Endometrial microvascular endothelial cells (primary cell): ENCODE data around the gene GGACT. TPM values are rescaled to one million over a fixed set of nuclear protein-coding genes. Genes with fewer than 3 reads are reported as not detected.

Experiments used
- in situ Hi-C: cut with HindIII; loops from 2 replicates; pipeline ENCODE4 v1.10.0; 2017; ENCODE audit warnings: low sequenced_read_pairs, low pct_unique_long_range_greater_than_20kb; ENCODE audit errors: inconsistent ontology term
- total RNA-seq: library from RNA; depleted of rRNA; stranded (reverse); fragments of >200 nt; gene quantifications from one replicate; pipeline ENCODE4 v1.2.3, GENCODE V29; 2015; ENCODE audit errors: inconsistent ontology term

GGACT gene
- total RNA-seq, 1 donor from 2014 or later, result 3.5 TPM

DNA sequence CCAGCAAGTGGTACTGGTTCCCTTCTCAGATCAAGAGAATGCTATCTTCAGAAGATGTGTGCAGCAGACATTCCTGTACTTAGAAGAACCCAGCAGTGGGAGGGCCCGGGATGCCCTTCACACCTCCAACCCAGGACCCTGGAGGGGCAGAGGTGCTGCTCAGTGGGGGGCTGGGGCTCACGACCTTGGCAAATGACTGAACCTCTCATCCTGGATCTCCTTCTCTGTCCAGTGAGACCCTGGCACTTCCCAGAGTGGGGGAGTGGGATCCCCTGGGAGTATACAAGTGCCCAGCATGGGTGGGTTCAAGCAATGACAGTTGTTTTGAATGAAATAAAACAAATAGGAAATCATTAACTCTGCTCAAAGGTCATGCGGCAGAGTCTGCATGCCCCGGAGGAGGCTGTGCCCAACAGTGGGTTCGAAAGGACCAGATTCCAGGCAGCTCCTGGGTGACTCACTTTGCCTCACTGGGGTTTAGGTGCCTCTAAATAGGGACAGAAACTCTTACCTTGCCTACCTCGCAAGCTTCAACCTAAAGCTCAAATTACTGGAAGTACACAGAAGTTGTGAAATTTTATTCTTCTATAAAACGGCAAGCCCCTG lies 26.9 kb downstream of the GGACT start:
- in situ Hi-C loops, result no loop called here

- in situ Hi-C loops, result no loop called here
These were observed 27.5 kb downstream of the GGACT start for GRCh38 chr13:100561158-100561499.

- in situ Hi-C loops, result no loop called here
These were observed 28.0 kb downstream of the GGACT start for GRCh38 chr13:100560498-100561157.

GRCh38 chr13:100559886-100560285 lies 28.7 kb downstream of the GGACT start:
- in situ Hi-C loops, result no loop called here

- in situ Hi-C loops, result no loop called here
These were observed 35.8 kb downstream of the GGACT start for GRCh38 chr13:100552755-100553154.

DNA sequence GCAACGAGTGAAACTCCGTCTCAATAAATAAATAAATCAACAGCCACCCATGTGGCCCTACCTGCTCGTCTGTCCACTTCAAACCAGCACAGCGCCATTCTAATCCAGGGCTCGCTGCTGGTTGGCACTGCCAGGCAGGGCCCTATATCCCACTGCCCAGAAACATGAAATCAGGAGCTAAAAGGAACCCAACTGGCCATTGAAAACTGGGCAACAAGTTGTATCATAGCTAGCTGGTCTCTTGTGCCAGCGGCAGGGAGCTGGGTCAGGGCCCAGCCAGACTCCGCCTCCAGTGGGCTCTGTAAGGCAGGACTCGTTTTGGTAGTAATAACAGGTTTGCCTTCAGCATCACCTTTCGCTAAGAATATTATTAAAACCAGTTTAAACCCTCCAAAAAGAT lies 39.3 kb downstream of the GGACT start:
- in situ Hi-C loops, result no loop called here

GRCh38 chr13:100547791-100548201 lies 40.8 kb downstream of the GGACT start:
- in situ Hi-C loops, result no loop called here

DNA sequence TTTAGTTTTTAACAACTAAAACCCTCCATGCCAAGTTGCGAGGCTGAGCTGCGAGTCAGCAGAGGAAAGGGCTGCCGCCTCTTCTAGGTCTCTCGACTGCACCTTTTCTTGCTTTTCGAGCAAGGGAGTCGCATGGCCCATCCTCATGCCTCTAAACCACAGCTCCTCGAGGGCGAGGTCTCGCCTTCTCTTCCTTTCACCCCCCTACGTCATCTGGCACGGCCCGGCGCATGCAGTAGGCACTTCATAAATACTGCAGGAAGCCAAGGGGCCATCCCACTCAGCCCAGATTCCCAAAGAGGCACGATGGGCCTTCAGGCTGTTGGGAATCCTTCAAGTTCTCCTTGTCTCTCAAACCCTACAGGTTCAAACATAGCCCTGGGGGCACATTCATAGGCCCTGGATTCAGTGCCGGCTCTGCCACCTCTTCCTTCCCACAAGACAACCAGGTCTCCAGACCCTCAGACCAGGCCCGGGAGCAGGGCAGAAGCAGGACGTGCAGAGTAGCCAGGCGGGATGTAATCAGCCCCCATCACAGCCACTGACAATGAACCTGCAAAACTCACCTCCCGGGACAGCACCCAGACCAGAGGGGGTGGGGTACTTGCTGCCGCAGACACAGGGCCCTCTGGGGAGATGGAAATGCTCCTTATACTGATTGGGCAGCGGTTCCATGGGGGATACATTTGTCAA lies 41.7 kb downstream of the GGACT start:
- in situ Hi-C loops, result no loop called here

DNA sequence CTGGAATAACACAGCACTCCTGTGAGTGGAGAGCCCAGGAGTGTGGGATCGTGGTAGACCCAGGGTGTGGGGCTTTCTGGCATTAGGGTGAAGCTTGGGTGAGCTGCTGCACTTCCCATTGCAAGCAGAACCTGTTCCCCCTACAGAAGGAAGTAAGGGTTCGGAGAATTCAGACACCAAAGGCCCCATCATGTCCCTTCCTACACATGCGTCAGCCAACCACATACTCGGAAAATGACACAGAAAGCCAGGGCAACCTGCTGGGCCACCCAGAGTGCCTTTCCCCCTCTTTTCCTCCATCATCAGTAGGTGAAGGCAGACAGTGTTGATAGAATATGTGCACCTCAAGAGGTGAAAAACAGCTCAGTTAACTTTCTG lies 42.9 kb downstream of the GGACT start:
- in situ Hi-C loops, result no loop called here

DNA sequence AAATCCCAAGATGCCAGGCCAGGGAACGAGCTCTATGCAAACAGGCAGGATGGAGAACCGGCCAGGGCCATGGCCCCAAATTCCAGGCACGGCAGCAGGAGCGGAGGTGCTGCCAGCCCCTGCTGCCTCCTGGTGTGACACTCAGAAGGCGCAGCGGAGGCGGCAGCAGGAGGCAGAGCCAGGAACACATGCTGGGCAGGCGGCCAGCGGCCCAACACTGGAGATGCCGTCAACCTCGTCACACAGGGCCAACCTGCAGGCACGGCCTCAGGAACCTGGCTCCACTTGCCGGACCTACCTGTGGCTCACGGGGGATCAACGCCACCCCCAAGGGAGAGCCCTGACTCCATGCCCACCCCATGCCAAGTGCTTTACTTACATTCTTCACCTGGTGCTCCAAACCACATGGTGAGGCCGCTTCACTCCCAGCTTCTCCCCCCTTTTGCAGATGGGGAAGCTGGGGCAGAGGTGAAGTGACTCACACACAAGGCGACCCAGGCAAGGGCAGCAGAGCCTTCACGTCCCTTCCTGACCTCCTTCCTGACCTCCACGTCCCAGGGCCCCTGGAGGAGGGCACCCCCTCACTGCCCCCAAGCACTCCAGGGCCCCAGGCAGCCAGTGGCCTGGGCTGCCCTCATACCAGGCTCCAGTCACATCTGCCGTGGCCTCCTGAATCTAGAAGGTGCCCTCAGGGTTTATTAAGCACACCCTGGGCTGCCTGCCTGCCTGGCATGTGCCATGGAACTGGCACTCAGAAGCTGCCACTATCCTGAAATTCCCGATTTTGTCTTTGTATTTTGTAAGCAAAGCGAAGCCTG lies 43.5 kb downstream of the GGACT start:
- in situ Hi-C loops, result no loop called here

- in situ Hi-C loops, result no loop called here
These were observed 44.6 kb downstream of the GGACT start for GRCh38 chr13:100543872-100544602.

- in situ Hi-C loops, result no loop called here
These were observed 45.8 kb downstream of the GGACT start for GRCh38 chr13:100542826-100543156.

- in situ Hi-C loops, result no loop called here
These were observed 46.4 kb downstream of the GGACT start for GRCh38 chr13:100541897-100542825.

DNA sequence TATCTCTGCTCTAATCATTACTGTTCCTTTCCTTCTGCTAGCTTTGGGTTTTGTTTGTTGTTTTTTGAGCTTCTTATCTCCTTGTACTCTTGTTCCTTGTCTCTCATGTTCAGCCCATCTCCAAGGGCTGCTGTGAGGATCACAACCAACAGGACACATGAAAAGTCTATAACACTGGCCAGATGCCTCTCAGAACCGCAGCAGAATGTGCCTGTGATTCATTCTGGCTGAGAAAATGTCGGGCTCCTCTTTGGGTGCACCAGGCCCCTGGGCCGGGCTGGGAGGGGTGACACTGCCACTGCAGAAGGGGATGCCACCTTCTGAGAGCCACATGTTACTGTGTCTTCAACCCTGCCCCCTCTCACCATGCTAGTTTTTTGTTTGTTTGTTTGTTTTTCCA lies 48.0 kb downstream of the GGACT start:
- in situ Hi-C loops, result no loop called here

DNA sequence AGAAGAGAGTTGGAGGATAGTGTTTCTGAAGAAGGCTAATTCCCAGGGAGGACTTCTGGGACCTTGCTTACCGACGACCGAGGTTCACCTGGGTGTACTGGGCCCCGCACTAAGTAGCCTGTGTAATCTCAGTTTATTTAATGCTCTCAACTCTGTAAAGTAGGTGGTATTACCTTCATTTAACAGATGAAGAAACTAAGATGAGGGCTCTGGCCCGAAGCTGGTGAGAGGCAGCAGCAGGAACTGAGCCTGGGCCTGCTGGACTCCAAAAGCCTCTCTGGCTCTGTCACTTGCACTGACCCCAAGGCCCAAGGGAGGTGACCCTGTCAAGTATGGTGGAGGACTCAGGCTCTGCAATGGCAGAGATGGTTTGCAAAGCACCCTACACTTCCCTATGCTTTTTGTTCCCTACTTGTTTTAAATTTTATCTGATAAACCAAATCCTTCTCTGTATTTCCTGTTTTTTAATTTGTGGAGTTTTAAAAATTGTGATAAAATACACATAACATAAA lies 50.6 kb downstream of the GGACT start:
- in situ Hi-C loops, result no loop called here

GRCh38 chr13:100537486-100537885 lies 51.1 kb downstream of the GGACT start:
- in situ Hi-C loops, result no loop called here

DNA sequence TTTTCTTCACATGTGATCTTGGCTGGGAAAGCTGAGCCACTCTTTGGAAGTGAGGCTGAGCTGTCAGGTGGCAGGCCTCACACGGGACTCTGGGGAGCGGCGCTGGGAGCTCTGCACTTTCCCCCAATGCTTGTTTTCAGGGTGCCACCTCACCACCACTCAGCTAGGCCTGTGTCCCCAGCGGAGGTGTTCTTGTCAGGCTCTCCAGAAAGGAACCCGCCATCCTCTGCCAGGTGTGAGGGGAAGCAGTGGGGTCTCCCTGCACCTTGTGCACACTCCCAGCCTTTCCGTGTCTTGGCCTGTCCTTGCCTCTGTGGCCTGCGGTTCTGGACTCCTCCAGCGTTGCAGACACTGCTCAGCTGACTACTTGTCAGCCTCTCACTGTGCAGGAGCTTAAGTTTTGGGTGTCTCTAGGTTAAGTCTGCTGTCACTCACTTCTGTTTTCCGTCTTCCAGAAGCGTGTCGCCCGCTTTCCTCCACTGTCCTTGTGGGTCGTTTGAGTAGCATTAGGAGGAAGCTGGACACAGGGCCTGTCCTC lies 51.9 kb downstream of the GGACT start:
- in situ Hi-C loops, result no loop called here
